ENCODE results near the gene GBP7. TPM values are rescaled to one million over a fixed set of nuclear protein-coding genes. Genes with fewer than 3 reads are reported as not detected.

The GBP7 gene
- total RNA-seq, 6 experiments from 2014 or later = 12.5 to 38.1 (median 23.6) TPM

DNA sequence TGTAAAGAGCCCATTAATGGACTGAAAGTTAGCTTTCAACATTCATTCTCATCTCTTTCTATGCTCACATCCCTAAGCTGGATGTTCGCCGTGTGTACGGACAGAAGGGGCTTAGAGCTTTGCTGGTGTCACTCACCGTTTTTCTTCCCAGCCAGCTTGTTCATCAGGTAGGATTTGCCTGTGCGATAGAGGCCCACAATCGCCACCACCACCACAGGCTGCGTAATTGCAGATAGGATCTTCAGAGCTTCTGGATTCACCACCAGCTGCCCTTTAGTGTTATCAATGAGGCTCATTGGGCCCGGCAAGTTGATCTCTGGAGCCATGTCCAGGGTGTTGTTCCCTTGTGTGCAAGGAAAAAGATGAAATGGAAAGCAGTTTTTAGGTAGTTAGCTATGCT, 54.2 kb downstream of the GBP7 start:
- Histone ChIP-seq H3K9me3 (no peaks in the 10 kb centered on the region), H3K4me3 (no peak overlapping the region), H3K27me3 (no peaks in the 10 kb centered on the region), H3K36me3 (peaks cover 0 to 51% (median 32%) of the 10 kb centered on the region in 4 donors), H3K4me1 (peaks cover 0 to 11% (median 4%) of the 10 kb centered on the region in 4 donors), H3K27ac (no peak overlapping the region)
- ATAC-seq = no peak
- intact Hi-C loops (cut with DNase I) = no loop called here
- TF ChIP-seq CTCF (IDR thresholded peaks at IDR 0.05) (no peak), POLR2A (IDR thresholded peaks at IDR 0.05) (no peak)
- 100% methylated on average over 5 of the region's 8 CpGs for WGBS (ENCODE audit: insufficient coverage, low coverage, low lambda C conversion rate, missing lambda C conversion rate)
- no peak for DNase-seq

DNA sequence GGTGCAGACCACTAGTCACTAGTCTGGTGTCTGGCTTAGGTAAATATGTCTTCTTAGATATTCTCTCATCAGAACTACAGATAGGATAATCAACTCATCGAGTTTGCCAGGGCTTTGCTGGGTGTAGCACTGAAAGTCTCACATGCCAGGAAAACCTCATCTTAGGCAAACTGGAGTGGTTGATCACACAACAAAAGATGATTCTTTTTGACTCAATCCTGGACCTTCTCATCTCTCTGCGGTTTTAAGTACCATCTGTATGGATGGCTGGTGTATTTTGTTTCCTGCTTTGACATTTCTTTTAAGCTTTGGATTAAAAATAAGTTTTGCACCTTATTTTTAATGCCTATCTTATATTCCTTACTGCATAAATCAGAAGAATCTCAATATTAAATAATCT, 61.1 kb downstream of the GBP7 start:
- intact Hi-C loops (cut with DNase I) = no loop called here
- WGBS (ENCODE audit: insufficient coverage, low coverage, low lambda C conversion rate, missing lambda C conversion rate) = 88% methylated on average over 2 of the region's 2 CpGs
- H3K4me1 ChIP-seq = no peaks in the 10 kb centered on the region
- no peak for ATAC-seq
- no peaks in the 10 kb centered on the region for H3K9me3 ChIP-seq
- no peaks in the 10 kb centered on the region for H3K27me3 ChIP-seq
- H3K27ac ChIP-seq = no peak overlapping the region
- TF ChIP-seq CTCF (IDR thresholded peaks at IDR 0.05) = no peak
- TF ChIP-seq POLR2A (IDR thresholded peaks at IDR 0.05) = no peak
- DNase-seq = no peak
- peaks cover 0 to 95% (median 39%) of the 10 kb centered on the region in 4 donors for H3K36me3 ChIP-seq
- no peak overlapping the region for H3K4me3 ChIP-seq

GRCh38 chr1:89112871-89113613, 62.8 kb downstream of the GBP7 start:
- Histone ChIP-seq H3K4me3 (no peak overlapping the region), H3K4me1 (no peaks in the 10 kb centered on the region), H3K36me3 (peaks cover 0 to 95% (median 39%) of the 10 kb centered on the region in 4 donors), H3K9me3 (no peaks in the 10 kb centered on the region), H3K27me3 (no peaks in the 10 kb centered on the region), H3K27ac (no peak overlapping the region)
- no peak for TF ChIP-seq POLR2A (IDR thresholded peaks at IDR 0.05)
- no peak for TF ChIP-seq CTCF (IDR thresholded peaks at IDR 0.05)
- intact Hi-C loops (cut with DNase I) = no loop called here
- no peak for DNase-seq
- WGBS (ENCODE audit: insufficient coverage, low coverage, low lambda C conversion rate, missing lambda C conversion rate) = 58% methylated on average over 5 of the region's 5 CpGs
- ATAC-seq = peak in 2 of 4 donors; percentile 22 to 28

GRCh38 chr1:89104687-89105086, 71.1 kb downstream of the GBP7 start:
- H3K4me1 ChIP-seq = no peaks in the 10 kb centered on the region
- 96% methylated on average over 6 of the region's 17 CpGs for WGBS (ENCODE audit: insufficient coverage, low coverage, low lambda C conversion rate, missing lambda C conversion rate)
- peaks cover 8 to 50% (median 26%) of the 10 kb centered on the region in 4 donors for H3K36me3 ChIP-seq

More at GRCh38 chr1:89104687-89105086, 71.1 kb downstream of the GBP7 start:
- ATAC-seq (no peak), DNase-seq (no peak)
- Histone ChIP-seq H3K27me3 (no peaks in the 10 kb centered on the region), H3K4me3 (no peak overlapping the region), H3K27ac (no peak overlapping the region), H3K9me3 (no peaks in the 10 kb centered on the region)
- TF ChIP-seq CTCF (IDR thresholded peaks at IDR 0.05) (no peak), POLR2A (IDR thresholded peaks at IDR 0.05) (no peak)
- intact Hi-C loops (cut with DNase I) = no loop called here

All from right lobe of liver (tissue), 6 donors.